ENCODE data around the gene MGAT4D.
A peak's percentile ranks its signal among the peaks of the same experiment; 100 is the strongest.
"Not testable (repeated sequence)": the region's sequence is repeated elsewhere in the genome, so short reads cannot be mapped to it uniquely, and the experiment has no call there.

The MGAT4D gene

DNA sequence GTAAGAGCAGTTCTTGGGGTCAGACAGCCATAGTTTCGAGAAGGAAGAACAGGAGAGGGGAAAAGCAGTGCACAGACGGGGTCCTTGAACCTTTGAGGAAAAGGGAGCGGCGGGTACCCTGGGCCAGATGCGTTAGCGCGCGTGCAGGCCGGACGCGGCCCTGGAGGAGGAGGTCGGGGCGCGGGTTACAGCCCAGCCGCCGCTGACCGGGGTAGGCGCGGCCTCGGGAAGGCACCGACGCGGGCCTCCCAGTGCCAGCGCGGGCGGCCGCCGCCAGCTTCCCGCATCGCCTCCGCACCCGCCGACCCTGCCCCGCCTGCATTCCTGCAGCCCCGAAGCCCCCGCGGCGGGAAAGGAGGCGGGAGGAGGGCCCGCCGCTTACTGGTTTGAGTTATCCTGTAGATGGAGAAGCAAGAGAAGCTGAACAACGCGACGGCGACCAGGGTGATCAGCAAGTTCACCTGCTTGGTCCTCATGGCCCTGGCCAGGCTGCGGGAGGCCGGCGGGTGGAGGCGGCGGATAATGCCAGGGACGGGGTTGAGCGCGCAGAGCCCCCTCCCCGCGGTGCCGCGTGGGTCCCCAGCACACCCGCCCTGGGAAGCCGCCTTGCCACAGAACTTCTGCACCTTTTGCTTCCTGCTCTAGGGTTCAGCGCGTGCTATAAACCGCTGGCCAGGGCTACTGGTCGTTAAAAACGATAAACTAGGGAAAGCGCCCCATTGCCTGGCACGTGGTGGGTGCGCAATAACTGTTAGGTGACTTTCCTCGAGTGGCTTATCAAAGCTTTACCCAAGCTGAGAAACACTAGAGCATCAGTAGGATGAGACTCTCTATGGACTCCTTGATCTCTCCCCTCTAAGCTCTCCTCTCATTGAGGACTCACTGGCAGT is at the start of gene MGAT4D:
TSS of gene MGAT4D (minus strand) at position 547 of the 890 bp plus-strand sequence. CDS start at position 476, 71 bp downstream.
- TF ChIP-seq CTCF (IDR thresholded peaks at IDR 0.05) (no peak), ZFX (IDR thresholded peaks at IDR 0.05; ENCODE audit: borderline replicate concordance) (no peak)
- H3K27ac ChIP-seq: no peak within 1 kb of the TSS

- no peak for TF ChIP-seq CTCF (IDR thresholded peaks at IDR 0.05)
- TF ChIP-seq ZFX (IDR thresholded peaks at IDR 0.05; ENCODE audit: borderline replicate concordance): no peak
- H3K27ac ChIP-seq: no peak overlapping the region
Observed at GRCh38 chr4:140533951-140534480, 35.9 kb upstream of the MGAT4D start.

DNA sequence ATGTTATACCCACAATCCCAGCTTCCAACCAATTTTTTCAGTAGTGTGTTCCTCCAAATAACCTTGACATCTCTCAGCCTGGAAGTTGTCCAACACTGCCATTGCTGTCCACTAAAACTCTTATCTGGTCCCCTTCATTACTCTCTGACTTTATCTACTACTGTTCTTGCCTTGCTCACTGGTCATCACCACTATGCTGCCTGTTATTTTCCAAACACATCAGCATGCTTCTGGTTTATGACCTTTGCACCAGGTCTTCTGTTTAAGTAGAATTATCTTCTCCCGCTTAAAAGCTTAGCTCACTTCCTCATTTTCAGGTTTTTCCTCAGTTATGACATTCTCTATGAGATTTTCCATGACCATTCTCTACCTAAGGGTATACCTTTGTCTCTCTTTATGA is 31.3 kb upstream of the MGAT4D start:
- no peak overlapping the region for H3K27ac ChIP-seq
- TF ChIP-seq ZFX (IDR thresholded peaks at IDR 0.05; ENCODE audit: borderline replicate concordance) (no peak), CTCF (IDR thresholded peaks at IDR 0.05) (no peak)

GRCh38 chr4:140523857-140524742 is 26.0 kb upstream of the MGAT4D start, which contains the start of gene ELMOD2:
ELMOD2 (plus strand) TSS chr4:140524168; CDS start chr4:140525429, 1,261 bp downstream.
- H3K27ac ChIP-seq: peak within 1 kb of the TSS; percentile 76
- TF ChIP-seq ZFX (IDR thresholded peaks at IDR 0.05; ENCODE audit: borderline replicate concordance) (no peak), CTCF (IDR thresholded peaks at IDR 0.05) (peak; percentile 99)

GRCh38 chr4:140523370-140523856 is 25.3 kb upstream of the MGAT4D start:
- TF ChIP-seq ZFX (IDR thresholded peaks at IDR 0.05; ENCODE audit: borderline replicate concordance): no peak
- no peak for TF ChIP-seq CTCF (IDR thresholded peaks at IDR 0.05)
- H3K27ac ChIP-seq: peak overlapping the region; percentile 76

DNA sequence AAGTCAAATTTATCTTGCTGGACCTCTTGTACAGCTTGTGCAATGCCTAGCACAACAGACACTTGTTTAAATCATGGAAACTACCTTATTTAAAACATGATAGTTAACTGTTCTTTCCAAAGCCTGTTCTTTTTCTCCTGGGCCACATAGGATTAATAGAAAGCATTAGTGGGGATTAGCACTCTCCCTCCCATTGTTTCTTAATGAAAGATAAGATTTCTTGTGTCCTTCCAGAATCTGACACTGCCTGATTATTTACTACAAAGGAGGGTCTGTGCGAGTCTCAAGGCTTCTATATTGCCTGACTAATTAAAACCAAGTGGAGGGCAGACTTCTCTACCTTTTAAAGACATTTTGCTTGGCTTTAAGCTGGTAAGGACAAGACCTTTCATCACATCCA is 17.3 kb upstream of the MGAT4D start:
- no peak overlapping the region for H3K27ac ChIP-seq
- TF ChIP-seq ZFX (IDR thresholded peaks at IDR 0.05; ENCODE audit: borderline replicate concordance) (no peak), CTCF (IDR thresholded peaks at IDR 0.05) (no peak)

- not testable (repeated sequence) for H3K27ac ChIP-seq
Observed at GRCh38 chr4:140513765-140514164, 15.7 kb upstream of the MGAT4D start.

All from 22Rv1 (cell line).